K562 (cell line): Measurements from ENCODE around the gene ARMH1. TPM values are rescaled to one million over a fixed set of nuclear protein-coding genes. Genes with fewer than 3 reads are reported as not detected.

Experiments used
- CBFA2T2 ChIP-seq: fragments of 450-650 bp; conservative IDR thresholded peaks from 2 replicates; pipeline ENCODE4 v1.6.1; 2017; ENCODE audit warnings: mild to moderate bottlenecking
- GTF2E2 ChIP-seq: fragments of 200-800 bp; sonication (Bioruptor generic); IDR thresholded peaks from 2 replicates; pipeline ENCODE4 v1.6.1; 2016; ENCODE audit warnings: missing genetic modification characterization, missing compliant biosample characterization
- HOXB6 ChIP-seq: fragments of 250-450 bp; sonication (Bioruptor Pico); IDR thresholded peaks from 2 replicates; pipeline ENCODE4 v1.5.1; 2022; ENCODE audit warnings: mild to moderate bottlenecking, borderline replicate concordance
- KAT7 ChIP-seq: sonication (generic); formaldehyde crosslinking; IDR thresholded peaks from 2 replicates; pipeline ENCODE4 v1.8.0; 2022; ENCODE audit warnings: missing genetic modification reagents, mild to moderate bottlenecking, borderline replicate concordance
- NRF1 ChIP-seq, 2 experiments: fragments of 450-650 bp; IDR thresholded peaks in 1 of 2; conservative IDR thresholded peaks in 1 of 2; 2 replicates each; pipeline ENCODE4 v1.6.1; 2014; ENCODE audit warnings: mild to moderate bottlenecking in 2 of 2
- RBM15 ChIP-seq: fragments of 200-400 bp; formaldehyde crosslinking; IDR thresholded peaks from 2 replicates; pipeline ENCODE4 v1.6.1; 2018; ENCODE audit warnings: mild to moderate bottlenecking, low read length, moderate library complexity; ENCODE audit not compliant: insufficient read depth
- ZNF184 ChIP-seq: sonication (generic); formaldehyde crosslinking; IDR thresholded peaks from 2 replicates; pipeline ENCODE4 v1.5.0; 2020; ENCODE audit warnings: missing genetic modification reagents
- ZNF253 ChIP-seq: fragments of 250-450 bp; sonication (Bioruptor Pico); conservative IDR thresholded peaks from 2 replicates; pipeline ENCODE4 v1.6.1; 2021; ENCODE audit warnings: mild to moderate bottlenecking
- polyA plus RNA-seq, 8 experiments: library from polyadenylated mRNA; depleted of rRNA in 4 of 8; stranded (reverse) in 5 of 8; unstranded in 3 of 8; fragments of >200 nt; fragmentation: Nextera tagmentation in 2 of 8; fragmentation: Illumina TruSeq in 1 of 8; extraction: Ambion mirVana in 2 of 8; extraction: Trizol in 1 of 8; gene quantifications; 2 replicates each; pipeline versions ENCODE4 v1.2.1 to v1.2.3, GENCODE V29; 2011 to 2014; ENCODE audit warnings: inconsistent platforms in 1 of 8, missing spikeins in 1 of 8
- total RNA-seq, 7 experiments: library from RNA; depleted of rRNA in 6 of 7; stranded (reverse); fragments of >200 nt in 6 of 7; fragmentation: Illumina TruSeq in 2 of 7; extraction: Trizol in 2 of 7; gene quantifications; 2 replicates each; pipeline versions ENCODE4 v1.2.1 to v1.2.3, GENCODE V29; 2011 to 2021; ENCODE audit warnings: low replicate concordance in 1 of 7
- TF ChIP-seq, protein P1 (sequence below), 2 experiments: IDR thresholded peaks; 2 replicates each; pipeline ENCODE4 v1.6.1; 2011; ENCODE audit warnings: borderline replicate concordance in 1 of 2, control low read depth in 1 of 2, low read depth in 1 of 2, low read length in 1 of 2, mild to moderate bottlenecking in 1 of 2, mixed read lengths in 1 of 2, moderate library complexity in 1 of 2; ENCODE audit not compliant: insufficient read depth in 1 of 2, insufficient read length in 1 of 2, poor library complexity in 1 of 2, severe bottlenecking in 1 of 2; ENCODE audit errors: extremely low read depth in 1 of 2
- TF ChIP-seq, protein P2 (sequence below): fragments of 250-450 bp; sonication (Bioruptor Pico); IDR thresholded peaks from 2 replicates; pipeline ENCODE4 v1.4.0; 2020
- TF ChIP-seq, protein P3 (sequence below): sonication (generic); formaldehyde crosslinking; IDR thresholded peaks from 2 replicates; pipeline ENCODE4 v1.8.1; 2023; ENCODE audit warnings: mild to moderate bottlenecking, missing genetic modification reagents
- TF ChIP-seq, protein P4 (sequence below): fragments of 450-650 bp; IDR thresholded peaks from 2 replicates; pipeline ENCODE4 v1.6.1; 2017; ENCODE audit warnings: antibody characterized with exemption, mild to moderate bottlenecking

Gene ARMH1
- total and polyA plus RNA-seq, 9 of the 15 experiments (the other 6 are each of a cell fraction or from before 2014, with no cell fraction given) = 0.41 TPM; not detected in 8

DNA sequence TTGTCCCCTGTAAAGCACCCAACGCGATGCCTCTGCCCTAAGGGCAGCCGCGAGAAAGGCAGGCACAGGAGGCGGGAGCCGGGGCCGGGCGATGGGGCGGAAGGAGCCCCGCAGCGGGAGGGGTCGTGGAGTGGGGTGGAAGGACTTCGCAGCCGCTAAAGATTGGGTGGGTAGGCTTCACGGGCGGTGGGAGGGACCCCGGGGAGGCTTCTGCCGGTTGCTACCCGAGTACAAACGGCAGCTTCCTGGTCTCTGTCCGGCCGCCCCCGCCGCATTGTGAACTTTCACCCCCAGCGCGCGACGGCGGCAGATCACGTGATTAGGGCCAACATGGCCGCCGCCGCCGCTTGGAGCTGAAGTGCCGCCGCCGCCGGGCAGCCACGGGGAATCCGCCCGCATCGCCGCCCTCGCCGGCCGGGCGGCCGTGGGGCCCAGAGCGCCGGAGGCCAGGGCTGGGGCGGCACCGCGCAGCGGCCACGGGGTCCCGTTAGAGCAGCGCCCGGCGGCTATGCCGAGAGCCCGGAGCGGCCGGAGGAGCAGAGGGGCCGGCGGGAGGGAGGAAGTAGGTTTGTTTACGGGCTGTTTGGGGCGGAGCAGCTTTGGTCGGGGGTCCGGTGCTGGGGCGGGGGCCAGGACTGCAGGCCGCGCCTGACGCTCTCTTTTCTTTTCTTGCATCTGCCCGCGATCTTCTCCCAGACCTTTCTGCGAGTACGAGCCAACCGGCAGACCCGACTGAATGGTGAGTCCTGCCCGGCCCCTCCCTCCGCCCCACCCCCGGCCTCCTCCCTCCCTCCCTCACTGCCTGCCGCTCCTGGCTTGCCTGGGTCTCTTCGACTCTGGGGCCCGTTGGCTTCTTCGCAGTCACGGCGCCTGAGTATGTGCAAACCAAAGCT, 42.6 kb upstream of the ARMH1 start (continued):
- TF ChIP-seq, protein P1, sequence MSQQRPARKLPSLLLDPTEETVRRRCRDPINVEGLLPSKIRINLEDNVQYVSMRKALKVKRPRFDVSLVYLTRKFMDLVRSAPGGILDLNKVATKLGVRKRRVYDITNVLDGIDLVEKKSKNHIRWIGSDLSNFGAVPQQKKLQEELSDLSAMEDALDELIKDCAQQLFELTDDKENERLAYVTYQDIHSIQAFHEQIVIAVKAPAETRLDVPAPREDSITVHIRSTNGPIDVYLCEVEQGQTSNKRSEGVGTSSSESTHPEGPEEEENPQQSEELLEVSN (IDR thresholded peaks at IDR 0.05; ENCODE audit: borderline replicate concordance in 1 of 2, extremely low read depth in 1 of 2, insufficient read depth in 1 of 2, insufficient read length in 1 of 2, low read depth in 1 of 2, low read length in 1 of 2, poor library complexity in 1 of 2, severe bottlenecking in 1 of 2) = peak; percentile 55 to 76
- TF ChIP-seq RBM15 (no peak), CBFA2T2 (peak; percentile 85), ZNF184 (CRISPR knock-in tag) (no peak), GTF2E2 (tag) (peak; percentile 98), HOXB6 (CRISPR knock-in tag) (no peak), ZNF253 (CRISPR knock-in tag) (no peak), KAT7 (CRISPR knock-in tag) (no peak; the same call in 1 of the 2 replicates), NRF1 (conservative IDR thresholded peaks at IDR 0.05 in 1 of 2, IDR thresholded peaks at IDR 0.05 in 1 of 2) (0 out of 4 replicates have a peak, but pooled peaks of 1 of the 2 experiments have one; percentile 20)
- TF ChIP-seq, protein P2, sequence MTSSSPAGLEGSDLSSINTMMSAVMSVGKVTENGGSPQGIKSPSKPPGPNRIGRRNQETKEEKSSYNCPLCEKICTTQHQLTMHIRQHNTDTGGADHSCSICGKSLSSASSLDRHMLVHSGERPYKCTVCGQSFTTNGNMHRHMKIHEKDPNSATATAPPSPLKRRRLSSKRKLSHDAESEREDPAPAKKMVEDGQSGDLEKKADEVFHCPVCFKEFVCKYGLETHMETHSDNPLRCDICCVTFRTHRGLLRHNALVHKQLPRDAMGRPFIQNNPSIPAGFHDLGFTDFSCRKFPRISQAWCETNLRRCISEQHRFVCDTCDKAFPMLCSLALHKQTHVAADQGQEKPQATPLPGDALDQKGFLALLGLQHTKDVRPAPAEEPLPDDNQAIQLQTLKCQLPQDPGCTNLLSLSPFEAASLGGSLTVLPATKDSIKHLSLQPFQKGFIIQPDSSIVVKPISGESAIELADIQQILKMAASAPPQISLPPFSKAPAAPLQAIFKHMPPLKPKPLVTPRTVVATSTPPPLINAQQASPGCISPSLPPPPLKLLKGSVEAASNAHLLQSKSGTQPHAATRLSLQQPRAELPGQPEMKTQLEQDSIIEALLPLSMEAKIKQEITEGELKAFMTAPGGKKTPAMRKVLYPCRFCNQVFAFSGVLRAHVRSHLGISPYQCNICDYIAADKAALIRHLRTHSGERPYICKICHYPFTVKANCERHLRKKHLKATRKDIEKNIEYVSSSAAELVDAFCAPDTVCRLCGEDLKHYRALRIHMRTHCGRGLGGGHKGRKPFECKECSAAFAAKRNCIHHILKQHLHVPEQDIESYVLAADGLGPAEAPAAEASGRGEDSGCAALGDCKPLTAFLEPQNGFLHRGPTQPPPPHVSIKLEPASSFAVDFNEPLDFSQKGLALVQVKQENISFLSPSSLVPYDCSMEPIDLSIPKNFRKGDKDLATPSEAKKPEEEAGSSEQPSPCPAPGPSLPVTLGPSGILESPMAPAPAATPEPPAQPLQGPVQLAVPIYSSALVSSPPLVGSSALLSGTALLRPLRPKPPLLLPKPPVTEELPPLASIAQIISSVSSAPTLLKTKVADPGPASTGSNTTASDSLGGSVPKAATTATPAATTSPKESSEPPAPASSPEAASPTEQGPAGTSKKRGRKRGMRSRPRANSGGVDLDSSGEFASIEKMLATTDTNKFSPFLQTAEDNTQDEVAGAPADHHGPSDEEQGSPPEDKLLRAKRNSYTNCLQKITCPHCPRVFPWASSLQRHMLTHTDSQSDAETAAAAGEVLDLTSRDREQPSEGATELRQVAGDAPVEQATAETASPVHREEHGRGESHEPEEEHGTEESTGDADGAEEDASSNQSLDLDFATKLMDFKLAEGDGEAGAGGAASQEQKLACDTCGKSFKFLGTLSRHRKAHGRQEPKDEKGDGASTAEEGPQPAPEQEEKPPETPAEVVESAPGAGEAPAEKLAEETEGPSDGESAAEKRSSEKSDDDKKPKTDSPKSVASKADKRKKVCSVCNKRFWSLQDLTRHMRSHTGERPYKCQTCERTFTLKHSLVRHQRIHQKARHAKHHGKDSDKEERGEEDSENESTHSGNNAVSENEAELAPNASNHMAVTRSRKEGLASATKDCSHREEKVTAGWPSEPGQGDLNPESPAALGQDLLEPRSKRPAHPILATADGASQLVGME (CRISPR knock-in tag) = no peak; the same call in 1 of the 2 replicates
- TF ChIP-seq, protein P3, sequence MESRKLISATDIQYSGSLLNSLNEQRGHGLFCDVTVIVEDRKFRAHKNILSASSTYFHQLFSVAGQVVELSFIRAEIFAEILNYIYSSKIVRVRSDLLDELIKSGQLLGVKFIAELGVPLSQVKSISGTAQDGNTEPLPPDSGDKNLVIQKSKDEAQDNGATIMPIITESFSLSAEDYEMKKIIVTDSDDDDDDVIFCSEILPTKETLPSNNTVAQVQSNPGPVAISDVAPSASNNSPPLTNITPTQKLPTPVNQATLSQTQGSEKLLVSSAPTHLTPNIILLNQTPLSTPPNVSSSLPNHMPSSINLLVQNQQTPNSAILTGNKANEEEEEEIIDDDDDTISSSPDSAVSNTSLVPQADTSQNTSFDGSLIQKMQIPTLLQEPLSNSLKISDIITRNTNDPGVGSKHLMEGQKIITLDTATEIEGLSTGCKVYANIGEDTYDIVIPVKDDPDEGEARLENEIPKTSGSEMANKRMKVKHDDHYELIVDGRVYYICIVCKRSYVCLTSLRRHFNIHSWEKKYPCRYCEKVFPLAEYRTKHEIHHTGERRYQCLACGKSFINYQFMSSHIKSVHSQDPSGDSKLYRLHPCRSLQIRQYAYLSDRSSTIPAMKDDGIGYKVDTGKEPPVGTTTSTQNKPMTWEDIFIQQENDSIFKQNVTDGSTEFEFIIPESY (CRISPR knock-in tag) = no peak
- TF ChIP-seq, protein P4, sequence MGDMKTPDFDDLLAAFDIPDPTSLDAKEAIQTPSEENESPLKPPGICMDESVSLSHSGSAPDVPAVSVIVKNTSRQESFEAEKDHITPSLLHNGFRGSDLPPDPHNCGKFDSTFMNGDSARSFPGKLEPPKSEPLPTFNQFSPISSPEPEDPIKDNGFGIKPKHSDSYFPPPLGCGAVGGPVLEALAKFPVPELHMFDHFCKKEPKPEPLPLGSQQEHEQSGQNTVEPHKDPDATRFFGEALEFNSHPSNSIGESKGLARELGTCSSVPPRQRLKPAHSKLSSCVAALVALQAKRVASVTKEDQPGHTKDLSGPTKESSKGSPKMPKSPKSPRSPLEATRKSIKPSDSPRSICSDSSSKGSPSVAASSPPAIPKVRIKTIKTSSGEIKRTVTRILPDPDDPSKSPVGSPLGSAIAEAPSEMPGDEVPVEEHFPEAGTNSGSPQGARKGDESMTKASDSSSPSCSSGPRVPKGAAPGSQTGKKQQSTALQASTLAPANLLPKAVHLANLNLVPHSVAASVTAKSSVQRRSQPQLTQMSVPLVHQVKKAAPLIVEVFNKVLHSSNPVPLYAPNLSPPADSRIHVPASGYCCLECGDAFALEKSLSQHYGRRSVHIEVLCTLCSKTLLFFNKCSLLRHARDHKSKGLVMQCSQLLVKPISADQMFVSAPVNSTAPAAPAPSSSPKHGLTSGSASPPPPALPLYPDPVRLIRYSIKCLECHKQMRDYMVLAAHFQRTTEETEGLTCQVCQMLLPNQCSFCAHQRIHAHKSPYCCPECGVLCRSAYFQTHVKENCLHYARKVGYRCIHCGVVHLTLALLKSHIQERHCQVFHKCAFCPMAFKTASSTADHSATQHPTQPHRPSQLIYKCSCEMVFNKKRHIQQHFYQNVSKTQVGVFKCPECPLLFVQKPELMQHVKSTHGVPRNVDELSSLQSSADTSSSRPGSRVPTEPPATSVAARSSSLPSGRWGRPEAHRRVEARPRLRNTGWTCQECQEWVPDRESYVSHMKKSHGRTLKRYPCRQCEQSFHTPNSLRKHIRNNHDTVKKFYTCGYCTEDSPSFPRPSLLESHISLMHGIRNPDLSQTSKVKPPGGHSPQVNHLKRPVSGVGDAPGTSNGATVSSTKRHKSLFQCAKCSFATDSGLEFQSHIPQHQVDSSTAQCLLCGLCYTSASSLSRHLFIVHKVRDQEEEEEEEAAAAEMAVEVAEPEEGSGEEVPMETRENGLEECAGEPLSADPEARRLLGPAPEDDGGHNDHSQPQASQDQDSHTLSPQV = peak; percentile 87
